K562 (cell line): Measurements from ENCODE around the gene LDLR. TPM values are rescaled to one million over a fixed set of nuclear protein-coding genes. Genes with fewer than 3 reads are reported as not detected.

Experiments used
- ARHGAP35 ChIP-seq: fragments of 450-650 bp; IDR thresholded peaks from 2 replicates; pipeline ENCODE4 v1.6.1; 2018; ENCODE audit not compliant: partially characterized antibody
- BCLAF1 ChIP-seq, 2 experiments: fragments of 450-650 bp in 1 of 2; IDR thresholded peaks; 2 replicates each; pipeline ENCODE4 v1.6.1; 2011 to 2017; ENCODE audit warnings: low read depth in 2 of 2, antibody characterized with exemption in 1 of 2, borderline replicate concordance in 1 of 2, low read length in 1 of 2, mild to moderate bottlenecking in 1 of 2, mixed read lengths in 1 of 2; ENCODE audit not compliant: control insufficient read depth in 1 of 2
- BHLHE40 ChIP-seq: IDR thresholded peaks from 2 replicates; pipeline ENCODE4 v1.6.1; 2011; ENCODE audit warnings: low read length, improper control_type of control experiment
- CBFB ChIP-seq: sonication (generic); formaldehyde crosslinking; IDR thresholded peaks from 2 replicates; pipeline ENCODE4 v1.4.0; 2020; ENCODE audit warnings: mild to moderate bottlenecking, missing genetic modification reagents
- CCAR2 ChIP-seq: fragments of 200-400 bp; formaldehyde crosslinking; IDR thresholded peaks from 2 replicates; pipeline ENCODE4 v1.6.1; 2017; ENCODE audit warnings: mild to moderate bottlenecking, low read depth, low read length
- NCOA4 ChIP-seq: fragments of 450-650 bp; IDR thresholded peaks from 2 replicates; pipeline ENCODE4 v1.6.1; 2018; ENCODE audit warnings: mild to moderate bottlenecking; ENCODE audit not compliant: partially characterized antibody
- SIN3A ChIP-seq, 2 experiments: fragments of 150-350 bp in 1 of 2; IDR thresholded peaks; 2 replicates each; pipeline ENCODE4 v1.6.1; 2011 to 2016; ENCODE audit warnings: borderline replicate concordance in 2 of 2, low read depth in 2 of 2, low read length in 2 of 2, mild to moderate bottlenecking in 2 of 2, moderate library complexity in 2 of 2; ENCODE audit not compliant: control insufficient read depth in 1 of 2
- TFAM ChIP-seq: fragments of 250-450 bp; sonication (Bioruptor Pico); conservative IDR thresholded peaks from 2 replicates; pipeline ENCODE4 v1.5.0; 2021; ENCODE audit warnings: mild to moderate bottlenecking, moderate library complexity
- TFAP4 ChIP-seq: sonication (generic); formaldehyde crosslinking; IDR thresholded peaks from 2 replicates; pipeline ENCODE4 v1.8.0; 2022; ENCODE audit warnings: missing genetic modification reagents, mild to moderate bottlenecking, moderate library complexity, borderline replicate concordance
- USF1 ChIP-seq: sonication (generic); formaldehyde crosslinking; IDR thresholded peaks from 2 replicates; pipeline ENCODE4 v1.9.0; 2022; ENCODE audit warnings: mild to moderate bottlenecking, missing genetic modification reagents
- ZC3H4 ChIP-seq: sonication (generic); formaldehyde crosslinking; IDR thresholded peaks from 2 replicates; pipeline ENCODE4 v1.9.0; 2021; ENCODE audit warnings: missing genetic modification reagents, borderline replicate concordance
- ZFP91 ChIP-seq: sonication (generic); formaldehyde crosslinking; IDR thresholded peaks from 2 replicates; pipeline ENCODE4 v1.8.0; 2022; ENCODE audit warnings: mild to moderate bottlenecking, missing genetic modification reagents
- ZNF133 ChIP-seq: fragments of 250-450 bp; sonication (Bioruptor Pico); IDR thresholded peaks from 2 replicates; pipeline ENCODE4 v1.4.0; 2020; ENCODE audit warnings: mild to moderate bottlenecking
- ZZZ3 ChIP-seq: fragments of 450-650 bp; IDR thresholded peaks from 2 replicates; pipeline ENCODE4 v1.6.1; 2016; ENCODE audit warnings: antibody characterized with exemption, mild to moderate bottlenecking, moderate library complexity
- polyA plus RNA-seq, 8 experiments: library from polyadenylated mRNA; depleted of rRNA in 4 of 8; stranded (reverse) in 5 of 8; unstranded in 3 of 8; fragments of >200 nt; fragmentation: Nextera tagmentation in 2 of 8; fragmentation: Illumina TruSeq in 1 of 8; extraction: Ambion mirVana in 2 of 8; extraction: Trizol in 1 of 8; gene quantifications; 2 replicates each; pipeline versions ENCODE4 v1.2.1 to v1.2.3, GENCODE V29; 2011 to 2014; ENCODE audit warnings: inconsistent platforms in 1 of 8, missing spikeins in 1 of 8
- total RNA-seq, 7 experiments: library from RNA; depleted of rRNA in 6 of 7; stranded (reverse); fragments of >200 nt in 6 of 7; fragmentation: Illumina TruSeq in 2 of 7; extraction: Trizol in 2 of 7; gene quantifications; 2 replicates each; pipeline versions ENCODE4 v1.2.1 to v1.2.3, GENCODE V29; 2011 to 2021; ENCODE audit warnings: low replicate concordance in 1 of 7
- TF ChIP-seq, protein P1 (sequence below): sonication (generic); formaldehyde crosslinking; IDR thresholded peaks from 2 replicates; pipeline ENCODE4 v1.4.0; 2020; ENCODE audit warnings: mild to moderate bottlenecking, missing genetic modification reagents

The LDLR gene
- total and polyA plus RNA-seq, 9 of the 15 experiments (the other 6 are each of a cell fraction or from before 2014, with no cell fraction given): 19.9 to 114 (median 56.3) TPM

GRCh38 chr19:11090264-11090996 is 1.2 kb downstream of the LDLR start (continued):
- 0 out of 2 replicates have a peak, but pooled peaks have one; percentile 2 for TF ChIP-seq USF1 (CRISPR knock-in tag)
- no peak for TF ChIP-seq ZZZ3
- TF ChIP-seq SIN3A (IDR thresholded peaks at IDR 0.05; ENCODE audit: borderline replicate concordance in 2 of 2, control insufficient read depth in 1 of 2, low read depth in 2 of 2, low read length in 2 of 2): peak; percentile 67 to 75; a peak in 3 of 4 replicates
- no peak for TF ChIP-seq TFAM (CRISPR knock-in tag)
- TF ChIP-seq ZNF133 (CRISPR knock-in tag): no peak
- TF ChIP-seq TFAP4 (CRISPR knock-in tag): peak; percentile 27; the same call in 1 of the 2 replicates
- no peak for TF ChIP-seq BHLHE40
- no peak for TF ChIP-seq CBFB
- TF ChIP-seq CCAR2: no peak
- no peak for TF ChIP-seq ARHGAP35
- TF ChIP-seq, protein P1, sequence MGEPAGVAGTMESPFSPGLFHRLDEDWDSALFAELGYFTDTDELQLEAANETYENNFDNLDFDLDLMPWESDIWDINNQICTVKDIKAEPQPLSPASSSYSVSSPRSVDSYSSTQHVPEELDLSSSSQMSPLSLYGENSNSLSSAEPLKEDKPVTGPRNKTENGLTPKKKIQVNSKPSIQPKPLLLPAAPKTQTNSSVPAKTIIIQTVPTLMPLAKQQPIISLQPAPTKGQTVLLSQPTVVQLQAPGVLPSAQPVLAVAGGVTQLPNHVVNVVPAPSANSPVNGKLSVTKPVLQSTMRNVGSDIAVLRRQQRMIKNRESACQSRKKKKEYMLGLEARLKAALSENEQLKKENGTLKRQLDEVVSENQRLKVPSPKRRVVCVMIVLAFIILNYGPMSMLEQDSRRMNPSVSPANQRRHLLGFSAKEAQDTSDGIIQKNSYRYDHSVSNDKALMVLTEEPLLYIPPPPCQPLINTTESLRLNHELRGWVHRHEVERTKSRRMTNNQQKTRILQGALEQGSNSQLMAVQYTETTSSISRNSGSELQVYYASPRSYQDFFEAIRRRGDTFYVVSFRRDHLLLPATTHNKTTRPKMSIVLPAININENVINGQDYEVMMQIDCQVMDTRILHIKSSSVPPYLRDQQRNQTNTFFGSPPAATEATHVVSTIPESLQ (CRISPR knock-in tag): no peak
- peak; percentile 95 for TF ChIP-seq ZC3H4 (CRISPR knock-in tag)
- TF ChIP-seq NCOA4: no peak
- no peak for TF ChIP-seq ZFP91 (CRISPR knock-in tag)
- no peak; a peak in 1 of 4 replicates for TF ChIP-seq BCLAF1 (IDR thresholded peaks at IDR 0.05; ENCODE audit: borderline replicate concordance in 1 of 2, control insufficient read depth in 1 of 2, low read depth in 2 of 2, low read length in 1 of 2)
